Smooth muscle cell (in vitro differentiated cells): ENCODE data around the gene TMEM72. TPM values are rescaled to one million over a fixed set of nuclear protein-coding genes. Genes with fewer than 3 reads are reported as not detected.

ENCODE experiments used
- DNase-seq: peaks from one replicate; lab custom pipeline; 2025; ENCODE audit not compliant: unreplicated experiment; lab: John Stamatoyannopoulos, UW
- H2AFZ ChIP-seq: fragments of 200-600 bp; sonication (generic); 2 replicates; pipeline ENCODE4 v1.6.0; 2016; ENCODE audit warnings: antibody characterized with exemption, low read depth, mild to moderate bottlenecking
- H3F3A ChIP-seq: fragments of 200-600 bp; sonication (generic); 2 replicates; pipeline ENCODE4 v1.6.0; 2017; ENCODE audit warnings: antibody characterized with exemption, low read depth
- H3K27ac ChIP-seq: fragments of 200-600 bp; sonication (generic); 2 replicates; pipeline ENCODE4 v1.5.1; 2016; ENCODE audit warnings: low read depth, mild to moderate bottlenecking
- H3K27me3 ChIP-seq: fragments of 200-600 bp; sonication (generic); 2 replicates; pipeline ENCODE4 v1.6.1; 2016; ENCODE audit warnings: low read depth, mild to moderate bottlenecking
- H3K36me3 ChIP-seq: fragments of 200-600 bp; sonication (generic); 2 replicates; pipeline ENCODE4 v1.5.1; 2016; ENCODE audit warnings: low read depth
- H3K4me1 ChIP-seq: fragments of 200-600 bp; sonication (generic); 2 replicates; pipeline ENCODE4 v1.5.1; 2016; ENCODE audit warnings: low read depth
- H3K4me2 ChIP-seq: fragments of 200-600 bp; sonication (generic); 2 replicates; pipeline ENCODE4 v1.6.0; 2016; ENCODE audit warnings: mild to moderate bottlenecking
- H3K4me3 ChIP-seq: fragments of 200-600 bp; sonication (generic); 2 replicates; pipeline ENCODE4 v1.5.1; 2016; ENCODE audit warnings: mild to moderate bottlenecking
- H3K79me2 ChIP-seq: fragments of 200-600 bp; sonication (generic); 2 replicates; pipeline ENCODE4 v1.6.0; 2016; ENCODE audit warnings: low read depth, mild to moderate bottlenecking
- H3K9ac ChIP-seq: fragments of 200-600 bp; sonication (generic); 2 replicates; pipeline ENCODE4 v1.6.0; 2016; ENCODE audit warnings: low read depth
- H3K9me3 ChIP-seq: fragments of 200-600 bp; sonication (generic); replicated peaks from 2 replicates; pipeline ENCODE4 v1.5.1; 2016; ENCODE audit warnings: low read depth
- H4K20me1 ChIP-seq: fragments of 200-600 bp; sonication (generic); 2 replicates; pipeline ENCODE4 v1.6.0; 2016; ENCODE audit warnings: low read depth
- CTCF ChIP-seq: fragments of 200-600 bp; sonication (generic); IDR thresholded peaks from 2 replicates; pipeline ENCODE4 v1.5.1; 2017; ENCODE audit warnings: borderline replicate concordance, mild to moderate bottlenecking, antibody characterized with exemption; ENCODE audit not compliant: insufficient read depth, poor library complexity, severe bottlenecking
- WGBS: methylation state at CpG from one replicate; pipeline ENCODE4 v1.1.7; 2016; ENCODE audit warnings: low lambda C conversion rate; 5-methylcytosine and 5-hydroxymethylcytosine counted together
- polyA plus RNA-seq: library from polyadenylated mRNA; unstranded; fragments of >200 nt; fragmentation: Nextera tagmentation; extraction: Ambion mirVana; gene quantifications from 2 replicates; pipeline ENCODE4 v1.2.1, GENCODE V29; 2016
- total RNA-seq: library from RNA; depleted of rRNA; stranded (reverse); fragments of >200 nt; gene quantifications from 2 replicates; pipeline ENCODE4 v1.2.3, GENCODE V29; 2014

TMEM72 gene
- total and polyA plus RNA-seq, 2 experiments from 2014 or later = not detected

- peaks cover 2% of the 10 kb centered on the region for H3F3A ChIP-seq
- no peaks in the 10 kb centered on the region for H3K36me3 ChIP-seq
- no peak overlapping the region for H2AFZ ChIP-seq
- H3K9me3 ChIP-seq = no peaks in the 10 kb centered on the region
- H3K79me2 ChIP-seq = no peaks in the 10 kb centered on the region
- WGBS = 97% methylated on average over 11 of the region's 11 CpGs
- no peaks in the 10 kb centered on the region for H3K27me3 ChIP-seq
- DNase-seq = no peak
- H3K9ac ChIP-seq = no peak overlapping the region
- no peak overlapping the region for H3K4me2 ChIP-seq
- no peak overlapping the region for H3K4me3 ChIP-seq
- H4K20me1 ChIP-seq = no peaks in the 10 kb centered on the region
- no peak overlapping the region for H3K27ac ChIP-seq
- H3K4me1 ChIP-seq = peaks cover 9% of the 10 kb centered on the region
- TF ChIP-seq CTCF = no peak
Observed at GRCh38 chr10:44971434-44971833, 60.3 kb downstream of the TMEM72 start.

GRCh38 chr10:44971935-44972757, 61.0 kb downstream of the TMEM72 start:
- no peak for DNase-seq
- Histone ChIP-seq H4K20me1 (no peaks in the 10 kb centered on the region), H2AFZ (no peak overlapping the region), H3K9me3 (no peaks in the 10 kb centered on the region), H3K27me3 (no peaks in the 10 kb centered on the region), H3K4me1 (peaks cover 9% of the 10 kb centered on the region), H3K79me2 (no peaks in the 10 kb centered on the region), H3K4me3 (no peak overlapping the region), H3K4me2 (no peak overlapping the region), H3K9ac (no peak overlapping the region), H3K27ac (no peak overlapping the region), H3F3A (peaks cover 6% of the 10 kb centered on the region), H3K36me3 (no peaks in the 10 kb centered on the region)
- 96% methylated on average over 12 of the region's 12 CpGs for WGBS
- TF ChIP-seq CTCF = no peak

GRCh38 chr10:44972874-44973306, 61.8 kb downstream of the TMEM72 start:
- Histone ChIP-seq H3K27me3 (no peaks in the 10 kb centered on the region), H2AFZ (no peak overlapping the region), H3K9ac (no peak overlapping the region), H3K4me1 (peaks cover 5% of the 10 kb centered on the region), H3K36me3 (no peaks in the 10 kb centered on the region), H4K20me1 (no peaks in the 10 kb centered on the region), H3K27ac (no peak overlapping the region), H3K79me2 (no peaks in the 10 kb centered on the region), H3K4me3 (no peak overlapping the region), H3K9me3 (no peaks in the 10 kb centered on the region), H3F3A (peaks cover 6% of the 10 kb centered on the region), H3K4me2 (no peak overlapping the region)
- no peak for TF ChIP-seq CTCF
- WGBS = 72% methylated on average over 6 of the region's 6 CpGs
- no peak for DNase-seq
